ENCODE data around the gene SPEM1.
A peak's percentile ranks its signal among the peaks of the same experiment; 100 is the strongest.

GRCh38 chr17:7380321-7380720 is 39.8 kb upstream of the SPEM1 start:
- TF ChIP-seq CTCF (IDR thresholded peaks at IDR 0.05) (no peak), POLR2A (IDR thresholded peaks at IDR 0.05) (no peak), POLR2AphosphoS5 (IDR thresholded peaks at IDR 0.05) (peak; percentile 73)

All from gastroesophageal sphincter (tissue), 3 donors.